GM10266 (cell line): ENCODE data around the gene HBA1.
"Not testable (repeated sequence)": the region's sequence is repeated elsewhere in the genome, so short reads cannot be mapped to it uniquely, and the experiment has no call there.

Experiments
- DNase-seq: peaks from one replicate; pipeline ENCODE4 v3.0.0; 2012; ENCODE audit errors: extremely low spot score
- CTCF ChIP-seq: IDR thresholded peaks from 2 replicates; pipeline ENCODE4 v1.5.1; 2012; ENCODE audit warnings: mild to moderate bottlenecking, low read depth; ENCODE audit not compliant: control insufficient read depth, insufficient read depth; ENCODE audit errors: missing control alignments

Gene HBA1

GRCh38 chr16:191831-192230 lies 15.4 kb downstream of the HBA1 start:
- TF ChIP-seq CTCF: no peak
- no peak for DNase-seq

- no peak for TF ChIP-seq CTCF
- no peak for DNase-seq
Observed at GRCh38 chr16:192686-193085, 16.2 kb downstream of the HBA1 start.

- TF ChIP-seq CTCF: no peak
- no peak for DNase-seq
Observed at GRCh38 chr16:193441-193840, 17.0 kb downstream of the HBA1 start.

- TF ChIP-seq CTCF: no peak
- no peak for DNase-seq
Observed at GRCh38 chr16:194516-194915, 18.0 kb downstream of the HBA1 start.

- no peak for TF ChIP-seq CTCF
- DNase-seq: no peak
Observed at GRCh38 chr16:200388-200787, 23.9 kb downstream of the HBA1 start.

GRCh38 chr16:203246-203645 lies 26.8 kb downstream of the HBA1 start:
- no peak for TF ChIP-seq CTCF
- no peak for DNase-seq

- not testable (repeated sequence) for DNase-seq
Observed at GRCh38 chr16:204046-204445, 27.6 kb downstream of the HBA1 start.

GRCh38 chr16:209359-209758 lies 32.9 kb downstream of the HBA1 start:
- DNase-seq: not testable (repeated sequence)

GRCh38 chr16:211631-212180 lies 35.2 kb downstream of the HBA1 start:
- DNase-seq: not testable (repeated sequence)
